HK-2 (cell line): Measurements from ENCODE around the gene TBATA.
"Not testable (repeated sequence)": the region's sequence is repeated elsewhere in the genome, so short reads cannot be mapped to it uniquely, and the experiment has no call there.

Experiments
- DNase-seq: peaks from one replicate; pipeline ENCODE4 v3.0.0-alpha.2; 2018; ENCODE audit not compliant: unreplicated experiment

The TBATA gene

DNA sequence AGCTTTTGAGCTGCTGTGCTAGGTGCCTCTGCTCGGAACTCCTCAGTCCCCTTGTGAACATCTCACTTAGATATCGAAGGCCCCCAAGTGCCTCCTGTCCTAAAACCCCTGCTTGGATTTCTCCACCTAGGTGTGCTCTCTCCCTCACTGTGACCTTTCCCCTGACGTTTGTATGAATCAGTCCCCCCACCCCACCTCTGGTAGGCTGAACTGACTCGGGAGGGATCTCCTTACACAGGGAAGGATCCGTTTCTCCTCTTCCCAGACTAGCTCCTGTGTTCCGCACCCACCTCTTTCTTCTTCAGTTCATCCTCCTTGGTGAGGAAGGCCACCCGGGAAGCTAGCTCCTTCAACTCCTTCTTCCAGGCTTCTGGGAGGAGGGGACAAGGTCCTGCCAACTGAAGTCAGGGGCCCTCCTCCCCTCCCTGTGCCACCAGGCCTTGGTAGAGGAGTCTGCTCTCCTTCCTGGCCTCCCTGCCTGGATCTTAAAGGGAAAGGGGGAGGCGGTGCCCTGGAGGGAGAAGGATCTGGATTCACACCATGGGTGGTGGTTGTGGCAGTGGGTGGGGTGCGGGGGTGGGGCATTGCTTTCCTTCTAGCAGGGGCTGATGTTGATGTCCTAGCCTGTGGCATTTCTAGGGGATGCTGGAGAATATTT is 6.8 kb downstream of the TBATA start:
- no peak for DNase-seq

DNA sequence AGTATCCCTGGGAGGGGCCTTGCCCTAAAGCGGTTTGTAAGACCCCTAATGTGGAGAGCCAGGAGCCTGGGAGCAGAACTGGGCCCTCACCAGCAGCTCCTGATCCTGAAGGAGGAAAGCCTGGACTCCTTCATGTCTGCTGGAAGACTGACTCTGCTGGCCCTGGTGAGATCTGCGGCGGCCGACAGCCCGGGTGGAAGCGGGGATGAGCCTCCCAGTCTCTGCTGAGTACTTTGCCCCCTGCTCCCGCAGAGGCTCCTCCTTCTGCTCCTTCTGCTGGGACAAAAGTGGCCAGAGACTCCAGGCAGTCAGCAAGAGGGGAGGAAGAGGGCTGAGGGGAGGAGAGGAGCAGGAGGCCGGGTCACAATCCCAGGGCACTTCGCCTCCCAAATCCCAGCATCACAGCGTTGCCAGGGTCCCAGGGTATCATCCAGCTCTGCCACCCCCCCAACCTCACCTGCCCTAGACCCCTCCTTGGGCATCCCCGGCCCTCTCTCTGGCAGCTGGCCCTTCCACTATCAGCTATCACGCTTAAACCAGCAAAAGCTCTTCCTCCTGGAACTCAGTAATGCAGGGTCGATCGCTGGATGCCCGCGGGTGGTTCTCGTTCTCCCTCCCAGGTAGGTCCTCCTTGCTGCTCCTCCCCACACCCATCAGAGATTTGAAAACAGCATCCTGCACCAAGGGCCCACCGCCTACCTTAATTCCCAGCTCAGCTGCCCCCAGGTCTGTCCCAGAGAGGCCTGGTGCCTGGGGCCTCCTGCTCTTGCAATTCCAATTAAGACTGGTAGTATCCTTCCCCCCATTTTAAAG is 7.9 kb downstream of the TBATA start:
- no peak for DNase-seq

DNA sequence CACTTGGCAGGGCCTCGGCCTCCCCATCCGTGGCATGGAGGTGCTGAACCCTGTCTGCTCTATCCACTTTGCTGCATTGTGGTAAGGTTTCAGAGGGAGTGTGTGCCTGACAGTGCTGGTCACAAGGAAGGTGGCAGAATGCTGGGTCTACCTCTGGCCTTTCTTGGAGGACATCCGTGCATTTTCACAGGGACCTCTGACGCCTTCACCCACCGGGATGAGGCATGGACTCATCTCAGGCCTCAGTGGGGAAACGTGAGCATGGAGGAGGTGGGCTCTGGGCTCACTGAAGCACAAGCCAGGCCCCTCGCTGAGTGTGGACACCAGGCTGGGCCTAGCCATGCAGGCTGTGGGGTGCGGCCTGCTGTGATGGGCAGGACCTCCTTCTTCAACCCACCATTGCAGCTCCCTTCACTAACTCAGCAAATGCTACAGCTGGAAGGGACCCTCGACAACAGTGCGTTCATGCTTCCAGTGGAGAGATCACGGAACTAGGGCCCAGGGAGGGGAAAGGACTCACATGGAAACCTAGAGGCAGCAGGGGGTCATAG is 8.6 kb downstream of the TBATA start:
- DNase-seq: no peak

DNA sequence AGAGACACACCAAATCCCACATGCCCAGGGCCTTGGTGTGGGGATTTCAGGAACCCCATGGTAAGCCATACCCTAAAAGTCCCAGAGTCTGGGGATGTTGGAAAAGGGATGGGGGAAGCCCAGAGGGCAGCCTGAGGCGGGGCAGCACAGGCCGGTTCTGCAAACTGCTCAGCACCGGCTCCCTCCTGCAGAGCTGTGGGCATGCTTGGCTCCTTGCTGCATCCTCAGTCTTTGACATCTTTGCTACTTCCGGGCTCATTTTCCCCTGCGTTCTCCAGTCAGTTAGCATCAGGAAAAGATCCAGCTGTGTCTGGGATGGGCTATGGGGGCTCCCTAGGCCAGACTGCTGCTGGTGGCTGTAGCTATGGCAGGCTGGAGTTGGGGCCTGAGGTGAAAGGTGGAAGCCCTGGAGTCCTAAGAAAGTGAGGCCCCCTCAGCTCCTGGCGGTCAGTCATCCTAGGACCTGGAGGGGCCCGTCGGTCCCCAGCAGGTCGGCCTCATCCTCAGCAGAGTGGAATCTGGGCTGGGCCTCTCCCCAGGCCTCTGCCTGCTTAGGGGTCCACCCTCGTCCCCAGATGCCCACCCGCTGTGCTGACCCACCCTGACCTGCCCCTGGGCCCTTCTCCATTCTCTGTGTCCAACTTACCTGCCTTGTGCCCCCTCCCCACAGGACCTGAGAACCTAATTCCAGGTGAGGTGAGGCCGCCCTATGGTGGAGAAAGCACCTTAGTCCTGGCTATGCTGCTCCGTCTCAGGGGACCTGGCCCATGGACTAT is 9.3 kb downstream of the TBATA start:
- no peak for DNase-seq

DNA sequence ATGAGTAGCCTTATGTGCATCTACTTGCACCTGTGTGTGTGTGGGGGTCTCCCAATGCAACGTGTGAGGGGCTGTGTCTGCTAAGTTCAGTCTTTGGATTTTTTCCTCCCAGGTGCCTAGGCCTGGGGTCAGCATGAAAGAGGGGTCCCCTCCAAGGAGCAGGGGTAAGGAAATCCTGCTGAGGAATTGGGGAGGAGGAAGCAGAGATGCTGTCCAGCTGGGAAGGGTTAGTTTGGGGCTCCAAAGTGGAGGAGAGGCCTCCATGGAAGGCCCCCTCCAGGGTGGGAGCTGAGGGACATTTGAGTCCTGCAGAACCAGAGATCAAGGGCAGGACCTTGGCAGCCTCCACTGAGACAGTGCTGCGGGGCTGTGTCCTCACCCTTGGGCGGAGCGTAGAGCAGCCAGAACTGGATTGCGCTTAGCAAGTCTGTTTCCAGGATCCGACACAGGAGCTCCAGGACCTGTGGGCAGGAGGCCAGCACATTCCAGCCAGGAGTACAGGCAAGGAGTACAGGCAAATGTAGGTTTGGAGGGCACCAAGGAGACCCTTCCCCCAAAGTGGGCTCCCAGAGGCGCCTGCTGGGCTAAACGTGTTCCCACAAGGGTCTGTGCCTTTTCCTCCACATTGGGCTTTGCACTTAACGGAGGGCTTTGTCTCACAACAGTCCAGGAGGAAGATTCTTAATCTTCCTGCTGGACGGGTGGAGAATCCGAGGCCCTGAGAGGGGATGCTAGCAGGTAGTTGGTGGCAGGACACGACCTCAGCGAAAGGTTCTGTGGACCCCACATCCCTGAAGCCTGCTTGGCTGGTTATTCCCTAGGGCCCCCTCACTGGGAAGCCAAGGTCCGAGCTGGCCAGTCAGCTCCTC is 10.1 kb downstream of the TBATA start:
- no peak for DNase-seq

DNA sequence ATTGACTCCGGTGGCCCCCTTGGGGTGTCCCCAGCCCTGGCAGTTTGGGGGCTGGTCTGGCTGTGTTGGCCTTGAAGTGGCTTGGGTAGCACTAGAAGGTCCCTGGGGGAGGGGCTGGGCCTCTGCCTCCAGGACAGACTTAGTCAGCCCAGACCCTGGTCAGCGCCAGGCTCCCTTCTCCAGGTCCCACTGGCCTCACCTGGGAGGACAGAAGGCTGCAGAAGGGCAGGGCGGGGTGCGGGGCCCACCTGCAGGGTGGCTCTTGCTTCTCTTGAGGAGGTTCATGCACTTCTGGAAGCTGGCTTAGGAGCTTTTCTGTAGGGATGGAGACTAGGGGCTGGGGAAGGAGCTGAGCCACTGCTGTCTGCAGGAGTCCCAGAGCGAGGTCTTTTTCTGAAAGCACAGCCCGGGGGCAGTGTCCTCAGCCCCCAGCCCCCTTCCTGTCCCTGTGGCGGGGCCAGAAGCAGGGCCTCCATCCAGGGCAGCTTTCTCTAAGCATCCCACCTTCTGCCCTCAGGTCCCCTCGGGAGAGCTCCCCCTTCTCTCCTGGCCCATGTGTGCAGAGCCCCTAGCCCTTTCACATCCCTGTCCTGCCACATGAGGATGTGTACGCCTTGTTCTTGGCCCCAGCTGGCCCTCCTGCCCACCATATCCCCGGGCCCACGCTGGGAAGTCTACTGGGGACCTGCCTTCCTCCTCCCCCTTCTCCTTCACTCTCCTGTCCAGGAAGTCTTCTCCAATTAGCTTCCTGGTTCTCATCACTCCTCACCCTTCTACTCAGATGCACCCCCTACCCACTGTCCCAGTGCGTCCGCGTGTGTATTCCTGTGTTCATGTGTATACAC is 11.0 kb downstream of the TBATA start:
- DNase-seq: no peak

DNA sequence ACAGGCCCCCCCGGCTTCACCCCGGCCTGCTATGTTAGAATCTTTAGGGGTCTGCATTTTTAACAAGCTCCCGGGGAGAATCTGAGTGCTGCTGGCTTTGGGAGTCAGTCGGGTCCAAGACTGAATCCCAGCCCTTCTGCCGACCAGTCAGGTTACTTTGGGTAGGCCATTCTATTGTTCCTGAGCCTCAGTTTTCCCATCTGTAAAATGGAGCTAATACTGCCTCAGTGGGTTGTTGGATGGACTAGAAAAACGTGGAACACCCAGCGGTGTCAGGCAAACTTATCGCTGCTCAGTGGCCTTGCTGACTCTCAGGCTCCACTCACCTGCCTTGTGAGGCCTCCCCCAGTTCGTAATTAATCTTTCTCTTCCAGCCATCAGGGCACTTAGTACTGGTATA is 11.7 kb downstream of the TBATA start:
- no peak for DNase-seq

DNA sequence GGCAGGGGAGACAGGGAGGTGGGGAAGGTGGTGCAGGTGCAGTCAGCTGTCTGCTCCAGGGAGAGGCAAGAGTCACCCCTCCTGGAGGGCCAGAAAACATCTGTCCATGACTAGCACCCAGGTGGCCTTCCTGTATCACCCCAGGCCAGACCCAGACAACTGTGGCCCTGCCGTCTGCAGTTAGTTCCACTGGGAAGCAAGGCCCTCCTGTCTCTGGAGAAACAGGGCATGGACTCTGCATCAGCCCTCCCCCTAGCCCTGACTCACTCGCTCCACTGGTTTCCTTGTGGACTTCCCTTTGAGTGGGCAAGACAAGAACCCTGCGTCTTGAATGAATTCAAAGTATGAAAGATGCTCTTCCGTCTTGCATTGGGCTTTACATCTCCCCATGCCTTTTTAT is 12.6 kb downstream of the TBATA start:
- no peak for DNase-seq

DNA sequence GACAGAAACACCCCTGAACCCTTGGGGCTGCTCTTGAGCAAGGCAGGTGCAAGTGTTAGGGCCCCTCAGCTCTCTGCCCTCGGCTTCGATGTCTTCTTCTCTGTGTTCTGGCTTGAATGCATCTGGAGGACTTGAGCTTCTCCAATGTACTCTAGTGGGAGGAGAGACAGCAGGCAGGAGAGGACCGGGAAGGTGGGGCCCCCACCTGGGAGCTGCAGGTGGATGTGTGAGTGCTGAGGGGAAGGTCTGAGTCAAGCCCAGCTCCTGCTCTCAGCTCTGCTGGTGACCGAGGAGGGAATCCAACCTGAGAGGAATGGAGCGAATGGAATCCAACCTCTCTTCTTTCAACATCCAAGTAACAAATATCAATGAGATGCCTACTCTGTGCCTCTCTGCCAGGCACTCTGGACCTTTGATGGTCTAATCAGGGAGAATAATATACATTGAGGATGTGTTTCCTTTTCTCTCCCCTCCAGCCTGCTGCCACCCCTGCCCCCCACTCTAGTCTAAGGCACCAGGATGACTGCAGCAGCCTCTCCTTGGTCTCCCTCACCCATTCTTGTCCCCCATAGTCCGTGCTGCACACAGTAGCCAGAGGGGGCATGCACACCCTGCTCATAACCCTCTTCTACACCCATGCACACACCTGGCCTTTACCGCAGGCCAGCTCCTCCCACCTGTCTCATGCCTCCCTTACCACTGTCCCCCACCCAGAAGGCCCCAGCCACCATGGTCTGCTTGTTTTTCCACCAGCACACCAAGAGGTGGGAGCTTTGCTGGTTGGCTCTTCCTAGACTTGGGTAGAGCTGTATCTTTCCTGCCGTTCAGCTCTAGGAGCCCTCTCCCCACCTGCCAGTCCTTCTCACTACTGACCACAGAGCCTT is 13.6 kb downstream of the TBATA start:
- DNase-seq: no peak

DNA sequence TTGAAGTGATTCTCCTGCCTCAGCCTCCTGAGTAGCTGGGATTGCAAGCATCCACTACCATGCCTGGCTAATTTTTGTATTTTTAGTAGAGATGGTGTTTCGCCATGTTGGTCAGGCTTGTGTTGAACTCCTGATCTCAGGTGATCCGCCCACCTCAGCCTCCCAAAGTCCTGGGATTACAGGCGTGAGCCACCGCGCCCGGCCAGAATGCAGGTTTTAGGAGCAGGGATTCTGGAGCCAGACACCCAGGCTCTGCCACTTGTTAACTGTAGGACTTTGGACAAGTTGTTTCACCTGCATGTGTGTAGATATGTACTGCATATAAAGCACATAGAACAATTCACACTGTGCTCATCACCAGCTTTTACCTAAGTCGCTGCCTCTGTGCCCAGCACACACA is 14.7 kb downstream of the TBATA start:
- not testable (repeated sequence) for DNase-seq

DNA sequence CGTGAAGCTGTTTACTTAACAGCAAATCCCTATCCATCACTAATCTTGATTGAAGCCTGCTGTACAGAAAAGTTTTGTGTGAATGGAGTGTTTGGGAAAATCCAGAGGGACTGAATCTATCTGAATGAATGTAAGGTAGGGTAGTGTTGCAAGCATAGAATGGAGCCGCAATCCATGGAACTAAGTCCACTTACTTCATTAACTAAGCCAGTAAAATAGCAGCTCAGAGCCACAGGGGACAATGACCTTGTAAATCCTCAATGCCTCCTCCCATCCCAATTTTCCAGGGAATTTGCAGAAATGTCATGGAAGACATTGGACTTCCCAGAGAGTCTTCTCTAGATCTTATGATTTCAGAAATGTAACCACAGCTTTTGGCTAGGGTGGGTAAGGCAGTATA is 15.2 kb downstream of the TBATA start:
- no peak for DNase-seq

DNA sequence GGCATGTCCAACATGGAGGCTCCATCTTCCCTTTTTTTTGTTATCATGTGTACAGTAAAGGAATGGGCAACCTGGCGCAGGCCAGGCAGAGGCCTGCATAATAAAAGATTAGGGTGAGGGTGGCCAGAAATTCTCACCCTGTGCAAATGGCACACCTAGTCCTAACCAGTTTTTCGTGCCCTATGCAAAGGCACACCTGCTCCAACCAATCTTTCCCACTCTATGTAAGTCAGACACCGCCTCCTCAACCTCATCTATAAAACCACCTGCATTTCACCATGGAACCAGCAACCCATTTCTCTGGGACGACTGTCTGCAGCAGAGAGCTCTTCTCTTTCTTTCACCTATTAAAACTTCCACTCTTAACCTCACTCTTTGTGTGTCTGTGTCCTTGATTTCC is 16.1 kb downstream of the TBATA start:
- DNase-seq: no peak

DNA sequence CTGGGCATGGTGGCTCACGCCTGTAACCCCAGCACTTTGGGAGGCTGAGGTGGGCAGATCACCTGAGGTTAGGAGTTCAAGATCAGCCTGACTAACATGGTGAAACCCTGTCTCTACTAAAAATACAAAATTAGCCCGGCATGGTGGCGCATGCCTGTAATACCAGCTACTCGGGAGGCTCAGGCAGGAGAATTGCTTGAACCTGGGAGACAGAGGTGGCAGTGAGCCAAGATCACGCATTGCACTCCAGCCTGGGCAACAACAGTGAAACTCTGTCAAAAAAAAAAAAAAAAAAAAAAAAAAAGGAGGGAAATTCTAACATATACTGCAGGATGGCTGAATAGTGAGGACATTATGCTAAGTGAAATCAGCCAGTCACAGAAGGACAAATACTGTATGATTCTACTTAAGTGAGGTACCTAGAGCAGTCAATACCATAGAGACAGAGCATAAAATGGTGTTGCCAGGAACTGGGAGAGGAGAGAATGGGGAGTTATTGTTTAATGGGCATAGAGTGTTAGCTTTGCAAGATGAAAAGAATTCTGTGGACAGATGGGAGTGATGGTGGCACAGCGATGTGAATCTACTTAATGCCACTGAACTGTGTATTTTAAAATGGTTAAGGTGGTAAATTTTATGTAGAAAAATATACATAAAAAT is 17.0 kb downstream of the TBATA start:
- not testable (repeated sequence) for DNase-seq

DNA sequence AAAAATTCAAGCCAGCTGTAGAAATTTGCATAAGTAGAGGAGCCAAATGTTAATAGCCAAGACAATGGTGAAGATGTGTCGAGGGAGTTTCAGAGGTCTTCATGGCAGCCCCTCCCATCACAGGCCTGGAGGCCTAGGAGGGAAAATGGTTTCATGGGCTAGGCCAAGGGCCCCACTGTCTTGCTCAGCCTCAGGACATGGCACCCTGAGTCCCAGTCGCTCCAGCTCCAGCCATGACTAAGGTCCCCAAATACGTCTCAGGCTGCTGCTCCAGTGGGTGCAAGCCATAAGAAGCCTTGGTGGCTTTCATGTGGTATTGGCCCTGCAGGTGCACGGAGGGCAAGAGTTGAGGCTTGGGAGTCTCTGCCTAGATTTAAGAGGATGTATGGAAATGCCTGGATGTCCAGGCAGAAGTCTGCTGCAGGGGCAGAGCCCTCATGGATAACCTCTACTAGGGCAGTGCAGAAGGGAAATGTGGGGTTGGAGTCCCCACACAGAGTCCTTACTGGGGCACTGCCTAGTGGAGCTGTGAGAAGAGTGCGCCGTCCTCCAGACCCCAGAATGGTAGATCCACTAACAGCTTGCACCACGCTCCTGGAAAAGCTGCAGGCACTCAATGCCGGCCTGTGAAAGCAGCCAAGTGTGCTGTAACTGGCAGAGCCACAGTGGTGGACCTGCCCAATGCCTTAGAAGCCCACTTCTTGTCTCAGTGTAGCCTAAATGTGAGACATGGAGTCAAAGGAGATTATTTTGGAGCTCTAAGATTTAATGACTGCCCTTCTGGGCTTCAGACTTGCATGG is 19.2 kb downstream of the TBATA start:
- no peak for DNase-seq

DNA sequence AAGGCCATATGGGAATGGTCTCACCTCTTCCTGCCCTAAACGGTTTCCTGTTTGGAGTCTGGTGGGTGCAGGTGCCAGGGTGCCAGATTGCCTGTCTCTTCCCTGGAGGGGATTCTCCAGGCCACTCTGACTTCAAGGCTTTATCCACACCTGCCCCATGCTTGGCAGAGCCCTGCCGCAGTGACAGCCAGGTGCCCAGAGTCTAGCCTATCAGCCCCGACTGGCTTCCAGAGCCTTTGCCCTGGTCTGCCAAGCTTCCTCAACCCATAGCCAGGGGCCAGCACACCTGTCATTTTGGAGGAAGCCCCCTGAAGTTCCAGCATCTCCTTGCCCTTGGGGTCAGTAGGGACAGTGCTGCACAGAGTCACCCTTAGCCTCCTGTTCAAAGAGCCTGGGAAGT is 21.6 kb downstream of the TBATA start:
- no peak for DNase-seq

DNA sequence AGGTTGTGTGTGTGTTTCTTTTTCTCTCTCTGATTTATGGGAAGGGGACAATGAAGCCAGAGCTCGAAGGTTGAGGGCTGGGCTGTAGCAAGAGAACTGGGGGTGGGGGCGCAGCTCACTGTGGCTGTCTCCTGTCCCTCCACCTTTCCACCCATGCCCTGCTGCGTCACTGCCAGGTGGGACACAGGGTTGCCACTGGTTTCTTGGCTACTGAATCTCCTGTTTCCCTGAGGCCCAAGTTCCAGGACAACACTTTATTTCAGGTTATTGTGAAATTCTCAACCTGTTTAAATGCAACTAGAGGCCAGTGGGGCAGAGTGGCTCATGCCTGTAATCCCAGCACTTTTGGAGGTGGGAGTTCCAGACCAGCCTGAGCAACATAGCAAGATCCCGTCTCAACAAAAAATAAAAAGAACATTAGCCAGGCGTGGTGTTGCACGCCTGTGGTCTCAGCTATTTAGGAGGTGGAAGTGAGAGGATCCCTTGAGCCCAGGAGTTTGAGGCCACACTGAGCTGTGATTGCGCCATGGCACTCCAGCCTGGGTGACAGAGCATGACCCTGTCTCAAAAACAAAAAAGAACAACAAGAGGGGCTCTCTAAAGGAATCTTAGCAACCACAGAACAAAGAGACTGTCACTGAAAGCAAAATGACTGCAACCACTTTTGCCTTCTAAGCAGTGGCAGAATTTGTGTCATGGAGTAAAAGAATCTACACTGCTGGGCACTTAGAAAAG is 22.6 kb downstream of the TBATA start:
- no peak for DNase-seq

DNA sequence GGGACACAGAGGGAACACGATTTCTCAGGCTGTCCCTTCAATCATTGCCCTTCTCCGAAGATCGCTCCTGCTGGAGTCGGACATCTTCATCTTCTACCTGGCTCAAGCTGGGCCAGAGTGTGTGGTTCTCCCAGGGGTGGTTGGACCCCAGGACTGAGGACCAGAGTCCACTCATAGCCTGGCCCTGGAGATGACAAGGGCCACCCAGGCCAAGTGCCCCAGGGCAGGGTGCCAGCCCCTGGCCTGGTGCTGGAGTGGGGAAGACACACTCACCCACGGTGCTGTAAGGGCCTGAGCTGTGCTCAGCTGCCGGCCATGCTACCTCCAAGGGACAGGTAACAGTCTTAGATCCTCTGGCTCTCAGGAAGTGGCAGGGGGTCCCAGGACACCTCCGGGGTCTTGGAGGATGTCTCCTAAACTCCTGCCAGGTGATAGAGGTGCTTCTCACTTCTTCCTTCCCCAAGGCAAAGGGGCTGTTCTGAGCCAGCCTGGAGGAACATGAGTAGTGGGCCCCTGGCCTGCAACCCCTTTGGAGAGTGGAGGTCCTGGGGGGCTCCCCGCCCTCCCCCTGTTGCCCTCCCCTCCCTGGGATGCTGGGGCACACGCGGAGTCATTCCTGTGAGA is 23.3 kb downstream of the TBATA start:
- no peak for DNase-seq
